HepG2 (cell line): Measurements from ENCODE around the gene RASGRP1.

Source experiments
- HDAC2 ChIP-seq: sonication (generic); formaldehyde crosslinking; IDR thresholded peaks from 2 replicates; pipeline ENCODE4 v1.4.0; 2020; ENCODE audit warnings: missing genetic modification reagents
- KMT2B ChIP-seq: IDR thresholded peaks from 2 replicates; pipeline ENCODE4 v1.6.1; 2016; ENCODE audit warnings: missing genetic modification reagents, missing compliant biosample characterization
- TBL1XR1 ChIP-seq: fragments of 150-350 bp; IDR thresholded peaks from 2 replicates; pipeline ENCODE4 v1.6.1; 2014; ENCODE audit warnings: borderline replicate concordance, low read length; ENCODE audit not compliant: partially characterized antibody
- ZNF274 ChIP-seq: sonication (generic); formaldehyde crosslinking; IDR thresholded peaks from 2 replicates; pipeline ENCODE4 v1.5.1; 2020; ENCODE audit warnings: mild to moderate bottlenecking, missing genetic modification reagents
- TF ChIP-seq, protein P1 (sequence below): sonication (generic); formaldehyde crosslinking; IDR thresholded peaks from 2 replicates; pipeline ENCODE4 v1.4.0; 2020; ENCODE audit warnings: low read depth, mild to moderate bottlenecking, missing genetic modification reagents

DNA sequence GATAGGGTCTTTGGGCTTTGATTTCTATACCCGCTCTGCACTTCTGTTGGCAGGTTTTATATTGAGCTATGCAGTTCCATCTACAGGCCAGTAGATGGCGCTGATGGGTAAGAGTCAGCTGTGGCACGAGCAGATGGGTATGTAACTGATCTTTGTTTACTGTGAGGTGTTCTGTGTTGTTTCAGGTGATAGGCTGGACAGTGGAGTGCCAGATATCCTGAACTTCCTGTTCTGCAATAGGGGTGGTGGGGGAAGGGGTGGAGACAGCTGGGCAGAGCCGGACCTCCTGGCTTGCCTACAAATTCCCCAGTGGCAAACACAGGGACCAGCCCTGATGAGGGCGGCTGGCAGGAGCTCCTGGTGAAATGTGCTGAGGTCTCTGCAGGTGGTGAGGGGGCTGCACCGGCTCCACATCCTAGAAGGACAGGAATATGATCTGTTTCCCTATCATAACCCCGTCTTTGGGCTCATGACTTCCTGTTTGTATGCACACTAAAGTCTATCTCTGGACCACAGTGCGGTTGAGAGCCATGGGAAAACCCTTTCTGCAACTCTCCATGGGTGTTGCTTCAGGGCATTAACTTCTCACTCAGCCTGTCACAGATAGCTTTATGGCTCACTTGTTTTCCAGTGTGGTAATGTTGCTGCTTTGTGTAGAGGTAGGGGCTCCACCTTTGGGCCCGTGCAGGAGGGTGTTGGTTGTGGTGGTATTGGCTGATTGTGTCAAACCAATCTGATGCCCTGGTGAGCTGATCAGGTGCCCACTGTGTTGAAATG is 124.1 kb downstream of the RASGRP1 start:
- TF ChIP-seq KMT2B (CRISPR knock-in tag) (no peak), TBL1XR1 (no peak), ZNF274 (CRISPR knock-in tag) (no peak), HDAC2 (CRISPR knock-in tag) (no peak)
- TF ChIP-seq, protein P1, sequence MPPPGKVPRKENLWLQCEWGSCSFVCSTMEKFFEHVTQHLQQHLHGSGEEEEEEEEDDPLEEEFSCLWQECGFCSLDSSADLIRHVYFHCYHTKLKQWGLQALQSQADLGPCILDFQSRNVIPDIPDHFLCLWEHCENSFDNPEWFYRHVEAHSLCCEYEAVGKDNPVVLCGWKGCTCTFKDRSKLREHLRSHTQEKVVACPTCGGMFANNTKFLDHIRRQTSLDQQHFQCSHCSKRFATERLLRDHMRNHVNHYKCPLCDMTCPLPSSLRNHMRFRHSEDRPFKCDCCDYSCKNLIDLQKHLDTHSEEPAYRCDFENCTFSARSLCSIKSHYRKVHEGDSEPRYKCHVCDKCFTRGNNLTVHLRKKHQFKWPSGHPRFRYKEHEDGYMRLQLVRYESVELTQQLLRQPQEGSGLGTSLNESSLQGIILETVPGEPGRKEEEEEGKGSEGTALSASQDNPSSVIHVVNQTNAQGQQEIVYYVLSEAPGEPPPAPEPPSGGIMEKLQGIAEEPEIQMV (CRISPR knock-in tag): no peak
